ENCODE data around the gene NONO.
"Not testable (repeated sequence)": the region's sequence is repeated elsewhere in the genome, so short reads cannot be mapped to it uniquely, and the experiment has no call there.

NONO gene

DNA sequence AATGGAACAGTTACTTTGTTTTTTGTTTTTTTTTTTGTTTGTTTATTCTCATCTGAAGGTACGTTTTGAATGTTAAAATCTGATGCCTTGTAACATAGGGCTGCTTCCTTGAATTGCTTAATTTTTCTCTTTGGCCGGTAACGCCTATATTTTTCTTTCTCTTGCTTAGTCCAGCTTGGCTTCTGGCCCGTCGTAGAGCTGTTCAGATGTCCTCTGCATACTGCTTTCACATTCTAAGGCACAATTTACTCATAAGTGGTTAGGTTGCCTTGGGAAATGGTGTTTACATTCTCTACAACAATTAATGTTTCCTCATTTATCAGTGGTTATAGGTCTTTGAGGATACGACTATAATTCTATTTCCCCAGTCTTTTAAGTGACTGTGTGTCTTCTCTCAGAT is 7.9 kb downstream of the NONO start:
- Histone ChIP-seq H3K79me2 (ENCODE audit: control insufficient read depth, insufficient read depth, low read length) (peaks cover 24% of the 10 kb centered on the region), H2AK5ac (ENCODE audit: low read length) (no peak overlapping the region), H3K18ac (ENCODE audit: low read length) (no peak overlapping the region), H3K79me1 (ENCODE audit: low read length) (no peaks in the 10 kb centered on the region), H4K8ac (ENCODE audit: low read depth, low read length) (no peak overlapping the region), H3K27me3 (ENCODE audit: insufficient read depth, low read length, poor library complexity) (no peaks in the 10 kb centered on the region), H3K4me3 (ENCODE audit: low read length) (no peak overlapping the region), H3K36me3 (ENCODE audit: control insufficient read depth, insufficient read depth, low read length) (peaks cover 2% of the 10 kb centered on the region), H3K9ac (ENCODE audit: low read length) (no peak overlapping the region), H3K23ac (ENCODE audit: low read length) (no peak overlapping the region), H2BK120ac (ENCODE audit: low read depth, low read length) (no peak overlapping the region), H3K4me2 (ENCODE audit: low read length) (no peak overlapping the region), H2BK5ac (ENCODE audit: low read length) (no peak overlapping the region), H4K5ac (ENCODE audit: low read length) (no peak overlapping the region), H2BK15ac (replicated peaks; ENCODE audit: low read depth) (no peak overlapping the region), H3K4me1 (ENCODE audit: control insufficient read depth, low read depth, low read length) (no peaks in the 10 kb centered on the region), H3K27ac (ENCODE audit: low read depth, low read length) (no peak overlapping the region), H3K56ac (ENCODE audit: low read length) (no peak overlapping the region), H3K4ac (ENCODE audit: low read depth, low read length) (no peak overlapping the region)
- DNase-seq, result no peak
- no CpG with 5 or more reads among the region's 6 CpGs for WGBS (ENCODE audit: extremely low coverage, insufficient coverage, low lambda C conversion rate)

- peaks cover 13% of the 10 kb centered on the region for H3K79me2 ChIP-seq (ENCODE audit: control insufficient read depth, insufficient read depth, low read length)
- no peak overlapping the region for H2AK5ac ChIP-seq (ENCODE audit: low read length)
- no peak overlapping the region for H3K23ac ChIP-seq (ENCODE audit: low read length)
- H3K56ac ChIP-seq (ENCODE audit: low read length), result no peak overlapping the region
- no peak overlapping the region for H4K8ac ChIP-seq (ENCODE audit: low read depth, low read length)
- no peak overlapping the region for H2BK5ac ChIP-seq (ENCODE audit: low read length)
- H3K4me3 ChIP-seq (ENCODE audit: low read length), result no peak overlapping the region
- no peak for DNase-seq
- H3K27ac ChIP-seq (ENCODE audit: low read depth, low read length), result no peak overlapping the region
- no CpG with 5 or more reads among the region's 7 CpGs for WGBS (ENCODE audit: extremely low coverage, insufficient coverage, low lambda C conversion rate)
- no peaks in the 10 kb centered on the region for H3K27me3 ChIP-seq (ENCODE audit: insufficient read depth, low read length, poor library complexity)
- H2BK120ac ChIP-seq (ENCODE audit: low read depth, low read length), result no peak overlapping the region
- H2BK15ac ChIP-seq (replicated peaks; ENCODE audit: low read depth), result no peak overlapping the region
- H3K4ac ChIP-seq (ENCODE audit: low read depth, low read length), result no peak overlapping the region
- no peaks in the 10 kb centered on the region for H3K79me1 ChIP-seq (ENCODE audit: low read length)
- no peak overlapping the region for H3K9ac ChIP-seq (ENCODE audit: low read length)
- no peaks in the 10 kb centered on the region for H3K4me1 ChIP-seq (ENCODE audit: control insufficient read depth, low read depth, low read length)
- peaks cover 6% of the 10 kb centered on the region for H3K36me3 ChIP-seq (ENCODE audit: control insufficient read depth, insufficient read depth, low read length)
- H3K4me2 ChIP-seq (ENCODE audit: low read length), result no peak overlapping the region
- no peak overlapping the region for H3K18ac ChIP-seq (ENCODE audit: low read length)
- H4K5ac ChIP-seq (ENCODE audit: low read length), result no peak overlapping the region
Observed at GRCh38 chrX:71292669-71293365, 9.4 kb downstream of the NONO start.

- H3K79me1 ChIP-seq (ENCODE audit: low read length), result no peaks in the 10 kb centered on the region
- no peak overlapping the region for H3K4me3 ChIP-seq (ENCODE audit: low read length)
- H2BK120ac ChIP-seq (ENCODE audit: low read depth, low read length), result no peak overlapping the region
- no peak overlapping the region for H4K5ac ChIP-seq (ENCODE audit: low read length)
- no peak overlapping the region for H3K18ac ChIP-seq (ENCODE audit: low read length)
- no peak overlapping the region for H4K8ac ChIP-seq (ENCODE audit: low read depth, low read length)
- H3K9ac ChIP-seq (ENCODE audit: low read length), result no peak overlapping the region
- H2BK5ac ChIP-seq (ENCODE audit: low read length), result no peak overlapping the region
- H2AK5ac ChIP-seq (ENCODE audit: low read length), result no peak overlapping the region
- H3K56ac ChIP-seq (ENCODE audit: low read length), result no peak overlapping the region
- H3K79me2 ChIP-seq (ENCODE audit: control insufficient read depth, insufficient read depth, low read length), result no peaks in the 10 kb centered on the region
- H3K4me1 ChIP-seq (ENCODE audit: control insufficient read depth, low read depth, low read length), result no peaks in the 10 kb centered on the region
- no peak for DNase-seq
- H3K27me3 ChIP-seq (ENCODE audit: insufficient read depth, low read length, poor library complexity), result no peaks in the 10 kb centered on the region
- no peak overlapping the region for H3K4ac ChIP-seq (ENCODE audit: low read depth, low read length)
- H2BK15ac ChIP-seq (replicated peaks; ENCODE audit: low read depth), result no peak overlapping the region
- H3K4me2 ChIP-seq (ENCODE audit: low read length), result no peak overlapping the region
- H3K27ac ChIP-seq (ENCODE audit: low read depth, low read length), result no peak overlapping the region
- WGBS (ENCODE audit: extremely low coverage, insufficient coverage, low lambda C conversion rate), result no CpG with 5 or more reads among the region's 6 CpGs
- H3K23ac ChIP-seq (ENCODE audit: low read length), result no peak overlapping the region
- H3K36me3 ChIP-seq (ENCODE audit: control insufficient read depth, insufficient read depth, low read length), result peaks cover 12% of the 10 kb centered on the region
Observed at GRCh38 chrX:71296806-71297205, 13.4 kb downstream of the NONO start.

- no peak overlapping the region for H2BK15ac ChIP-seq (replicated peaks; ENCODE audit: low read depth)
- H2AK5ac ChIP-seq (ENCODE audit: low read length), result no peak overlapping the region
- no peak overlapping the region for H3K4ac ChIP-seq (ENCODE audit: low read depth, low read length)
- H3K27me3 ChIP-seq (ENCODE audit: insufficient read depth, low read length, poor library complexity), result no peaks in the 10 kb centered on the region
- no peak overlapping the region for H4K5ac ChIP-seq (ENCODE audit: low read length)
- no peak overlapping the region for H3K9ac ChIP-seq (ENCODE audit: low read length)
- no peak overlapping the region for H2BK5ac ChIP-seq (ENCODE audit: low read length)
- no peak overlapping the region for H3K4me2 ChIP-seq (ENCODE audit: low read length)
- H3K4me3 ChIP-seq (ENCODE audit: low read length), result no peak overlapping the region
- H3K79me2 ChIP-seq (ENCODE audit: control insufficient read depth, insufficient read depth, low read length), result no peaks in the 10 kb centered on the region
- H3K23ac ChIP-seq (ENCODE audit: low read length), result no peak overlapping the region
- H3K4me1 ChIP-seq (ENCODE audit: control insufficient read depth, low read depth, low read length), result no peaks in the 10 kb centered on the region
- H3K18ac ChIP-seq (ENCODE audit: low read length), result no peak overlapping the region
- no CpG with 5 or more reads among the region's 3 CpGs for WGBS (ENCODE audit: extremely low coverage, insufficient coverage, low lambda C conversion rate)
- H2BK120ac ChIP-seq (ENCODE audit: low read depth, low read length), result no peak overlapping the region
- no peak overlapping the region for H4K8ac ChIP-seq (ENCODE audit: low read depth, low read length)
- no peak overlapping the region for H3K56ac ChIP-seq (ENCODE audit: low read length)
- peaks cover 12% of the 10 kb centered on the region for H3K36me3 ChIP-seq (ENCODE audit: control insufficient read depth, insufficient read depth, low read length)
- no peaks in the 10 kb centered on the region for H3K79me1 ChIP-seq (ENCODE audit: low read length)
- no peak for DNase-seq
- H3K27ac ChIP-seq (ENCODE audit: low read depth, low read length), result no peak overlapping the region
Observed at GRCh38 chrX:71298119-71298518, 14.7 kb downstream of the NONO start.

DNA sequence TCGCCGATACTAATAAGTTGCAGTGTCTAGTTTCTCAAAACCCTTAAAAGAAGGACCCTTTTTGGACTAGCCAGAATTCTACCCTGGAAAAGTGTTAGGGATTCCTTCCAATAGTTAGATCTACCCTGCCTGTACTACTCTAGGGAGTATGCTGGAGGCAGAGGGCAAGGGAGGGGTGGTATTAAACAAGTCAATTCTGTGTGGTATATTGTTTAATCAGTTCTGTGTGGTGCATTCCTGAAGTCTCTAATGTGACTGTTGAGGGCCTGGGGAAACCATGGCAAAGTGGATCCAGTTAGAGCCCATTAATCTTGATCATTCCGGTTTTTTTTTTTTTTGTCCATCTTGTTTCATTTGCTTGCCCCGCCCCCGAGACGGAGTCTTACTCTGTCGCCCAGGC is 16.6 kb downstream of the NONO start:
- H3K56ac ChIP-seq (ENCODE audit: low read length); H3K27me3 ChIP-seq (ENCODE audit: insufficient read depth, low read length, poor library complexity); H2BK15ac ChIP-seq (replicated peaks; ENCODE audit: low read depth); H4K8ac ChIP-seq (ENCODE audit: low read depth, low read length); H3K27ac ChIP-seq (ENCODE audit: low read depth, low read length); H3K79me2 ChIP-seq (ENCODE audit: control insufficient read depth, insufficient read depth, low read length); H3K4me3 ChIP-seq (ENCODE audit: low read length); H3K18ac ChIP-seq (ENCODE audit: low read length); H2BK120ac ChIP-seq (ENCODE audit: low read depth, low read length); H2BK5ac ChIP-seq (ENCODE audit: low read length); H3K23ac ChIP-seq (ENCODE audit: low read length); H3K9ac ChIP-seq (ENCODE audit: low read length); H4K5ac ChIP-seq (ENCODE audit: low read length); H2AK5ac ChIP-seq (ENCODE audit: low read length); DNase-seq; H3K4me1 ChIP-seq (ENCODE audit: control insufficient read depth, low read depth, low read length); H3K4me2 ChIP-seq (ENCODE audit: low read length); H3K4ac ChIP-seq (ENCODE audit: low read depth, low read length); H3K79me1 ChIP-seq (ENCODE audit: low read length): not testable (repeated sequence)
- WGBS (ENCODE audit: extremely low coverage, insufficient coverage, low lambda C conversion rate), result no CpG with 5 or more reads among the region's 7 CpGs
- H3K36me3 ChIP-seq (ENCODE audit: control insufficient read depth, insufficient read depth, low read length), result peaks cover 11% of the 10 kb centered on the region

- H3K79me1 ChIP-seq (ENCODE audit: low read length); H3K56ac ChIP-seq (ENCODE audit: low read length); H4K8ac ChIP-seq (ENCODE audit: low read depth, low read length); H2AK5ac ChIP-seq (ENCODE audit: low read length); H3K79me2 ChIP-seq (ENCODE audit: control insufficient read depth, insufficient read depth, low read length); H3K27me3 ChIP-seq (ENCODE audit: insufficient read depth, low read length, poor library complexity); H3K18ac ChIP-seq (ENCODE audit: low read length); H3K9ac ChIP-seq (ENCODE audit: low read length); H3K4me3 ChIP-seq (ENCODE audit: low read length); H3K4me1 ChIP-seq (ENCODE audit: control insufficient read depth, low read depth, low read length); H3K27ac ChIP-seq (ENCODE audit: low read depth, low read length); H2BK15ac ChIP-seq (replicated peaks; ENCODE audit: low read depth); H2BK120ac ChIP-seq (ENCODE audit: low read depth, low read length); H4K5ac ChIP-seq (ENCODE audit: low read length); H2BK5ac ChIP-seq (ENCODE audit: low read length); H3K23ac ChIP-seq (ENCODE audit: low read length); H3K4ac ChIP-seq (ENCODE audit: low read depth, low read length); H3K4me2 ChIP-seq (ENCODE audit: low read length); DNase-seq: not testable (repeated sequence)
- peaks cover 11% of the 10 kb centered on the region for H3K36me3 ChIP-seq (ENCODE audit: control insufficient read depth, insufficient read depth, low read length)
- no CpG with 5 or more reads among the region's 7 CpGs for WGBS (ENCODE audit: extremely low coverage, insufficient coverage, low lambda C conversion rate)
Observed at GRCh38 chrX:71300495-71300894, 17.1 kb downstream of the NONO start.
